ACC112 (cell line): ENCODE data around the gene HCFC1.
A peak's percentile ranks its signal among the peaks of the same experiment; 100 is the strongest.

ENCODE experiments used
- H2AFZ ChIP-seq: fragments of 200-600 bp; sonication (generic); one replicate; pipeline ENCODE4 v1.6.0; 2017; ENCODE audit warnings: antibody characterized with exemption, low read length; ENCODE audit not compliant: unreplicated experiment
- H3K27ac ChIP-seq: fragments of 200-600 bp; sonication (generic); 2 replicates; pipeline ENCODE4 v1.5.1; 2014; ENCODE audit warnings: low read depth, mild to moderate bottlenecking, antibody characterized with exemption, low read length, moderate library complexity
- H3K27me3 ChIP-seq: fragments of 200-600 bp; sonication (generic); 2 replicates; pipeline ENCODE4 v1.6.1; 2014; ENCODE audit warnings: mild to moderate bottlenecking, antibody characterized with exemption, low read length, moderate library complexity, mixed read lengths; ENCODE audit not compliant: insufficient read depth
- H3K36me3 ChIP-seq: fragments of 200-600 bp; sonication (generic); 2 replicates; pipeline ENCODE4 v1.6.1; 2016; ENCODE audit warnings: mild to moderate bottlenecking, antibody characterized with exemption, low read length, moderate library complexity, mixed read lengths; ENCODE audit not compliant: insufficient read depth
- H3K4me1 ChIP-seq: fragments of 200-600 bp; sonication (generic); one replicate; pipeline ENCODE4 v1.6.1; 2016; ENCODE audit warnings: low read length, mixed read lengths; ENCODE audit not compliant: insufficient read depth, unreplicated experiment, control insufficient read depth
- H3K4me3 ChIP-seq: fragments of 200-600 bp; sonication (generic); 2 replicates; pipeline ENCODE4 v1.5.1; 2014; ENCODE audit warnings: mild to moderate bottlenecking, low read depth, low read length
- H3K79me2 ChIP-seq: fragments of 200-600 bp; sonication (generic); one replicate; pipeline ENCODE4 v1.6.0; 2016; ENCODE audit warnings: low read length; ENCODE audit not compliant: control insufficient read depth, unreplicated experiment, insufficient read depth

The HCFC1 gene

GRCh38 chrX:153907456-153907855 lies 64.2 kb downstream of the HCFC1 start:
- Histone ChIP-seq H2AFZ (no peak overlapping the region), H3K36me3 (no peaks in the 10 kb centered on the region), H3K27ac (no peak overlapping the region), H3K4me1 (peaks cover 2% of the 10 kb centered on the region), H3K4me3 (no peak overlapping the region), H3K79me2 (no peaks in the 10 kb centered on the region), H3K27me3 (no peaks in the 10 kb centered on the region)

GRCh38 chrX:153906126-153906917 lies 65.3 kb downstream of the HCFC1 start:
- Histone ChIP-seq H3K27ac (no peak overlapping the region), H3K27me3 (no peaks in the 10 kb centered on the region), H2AFZ (no peak overlapping the region), H3K36me3 (no peaks in the 10 kb centered on the region), H3K79me2 (no peaks in the 10 kb centered on the region), H3K4me1 (peaks cover 13% of the 10 kb centered on the region), H3K4me3 (no peak overlapping the region)

- H3K79me2 ChIP-seq: no peaks in the 10 kb centered on the region
- no peak overlapping the region for H2AFZ ChIP-seq
- H3K27ac ChIP-seq: no peak overlapping the region
- peaks cover 16% of the 10 kb centered on the region for H3K4me1 ChIP-seq
- H3K36me3 ChIP-seq: no peaks in the 10 kb centered on the region
- no peak overlapping the region for H3K4me3 ChIP-seq
- H3K27me3 ChIP-seq: no peaks in the 10 kb centered on the region
These were observed 66.0 kb downstream of the HCFC1 start for GRCh38 chrX:153905481-153906095.

GRCh38 chrX:153903991-153904957 lies 67.3 kb downstream of the HCFC1 start, which contains the start of gene AVPR2:
TSS of gene AVPR2 (plus strand) at chrX:153904673. CDS start at chrX:153905146, 473 bp downstream.
- Histone ChIP-seq H3K4me1 (peaks cover 16% of the 10 kb centered on the region), H2AFZ (no peak within 1 kb of the TSS), H3K79me2 (no peaks in the 10 kb centered on the region), H3K4me3 (no peak within 1 kb of the TSS), H3K36me3 (no peaks in the 10 kb centered on the region), H3K27ac (no peak within 1 kb of the TSS), H3K27me3 (no peaks in the 10 kb centered on the region)

- H3K4me3 ChIP-seq: no peak overlapping the region
- H2AFZ ChIP-seq: no peak overlapping the region
- H3K36me3 ChIP-seq: no peaks in the 10 kb centered on the region
- no peaks in the 10 kb centered on the region for H3K79me2 ChIP-seq
- peaks cover 3% of the 10 kb centered on the region; the same call in 1 of the 2 replicates for H3K27me3 ChIP-seq
- no peak overlapping the region for H3K27ac ChIP-seq
- H3K4me1 ChIP-seq: peaks cover 16% of the 10 kb centered on the region
These were observed 68.2 kb downstream of the HCFC1 start for GRCh38 chrX:153903238-153903980.

- no peak overlapping the region for H2AFZ ChIP-seq
These were observed 69.2 kb downstream of the HCFC1 start for GRCh38 chrX:153902385-153902784.

GRCh38 chrX:153901753-153902140 lies 69.9 kb downstream of the HCFC1 start:
- Histone ChIP-seq H3K27ac (no peak overlapping the region), H2AFZ (no peak overlapping the region), H3K79me2 (no peaks in the 10 kb centered on the region), H3K4me1 (peaks cover 16% of the 10 kb centered on the region), H3K36me3 (no peaks in the 10 kb centered on the region), H3K4me3 (no peak overlapping the region), H3K27me3 (peaks cover 9% of the 10 kb centered on the region; the same call in 1 of the 2 replicates)

More at GRCh38 chrX:153902385-153902784, 69.2 kb downstream of the HCFC1 start:
- Histone ChIP-seq H3K36me3 (no peaks in the 10 kb centered on the region), H3K27ac (no peak overlapping the region), H3K79me2 (no peaks in the 10 kb centered on the region), H3K4me3 (no peak overlapping the region), H3K4me1 (peaks cover 16% of the 10 kb centered on the region), H3K27me3 (peaks cover 9% of the 10 kb centered on the region; the same call in 1 of the 2 replicates)

GRCh38 chrX:153900831-153901752 lies 70.5 kb downstream of the HCFC1 start:
- Histone ChIP-seq H3K27me3 (peaks cover 9% of the 10 kb centered on the region; the same call in 1 of the 2 replicates), H3K36me3 (no peaks in the 10 kb centered on the region), H3K4me3 (no peak overlapping the region), H3K4me1 (peaks cover 16% of the 10 kb centered on the region), H3K27ac (peak overlapping the region; percentile 37), H2AFZ (no peak overlapping the region), H3K79me2 (no peaks in the 10 kb centered on the region)

GRCh38 chrX:153897899-153898298 lies 73.7 kb downstream of the HCFC1 start:
- H3K4me1 ChIP-seq: peaks cover 16% of the 10 kb centered on the region
- no peak overlapping the region for H3K4me3 ChIP-seq
- no peak overlapping the region for H3K27ac ChIP-seq
- no peaks in the 10 kb centered on the region for H3K36me3 ChIP-seq
- no peak overlapping the region for H2AFZ ChIP-seq
- H3K79me2 ChIP-seq: no peaks in the 10 kb centered on the region
- peaks cover 9% of the 10 kb centered on the region; the same call in 1 of the 2 replicates for H3K27me3 ChIP-seq
